ENCODE measurements around the gene RIPOR3. TPM values are rescaled to one million over a fixed set of nuclear protein-coding genes. Genes with fewer than 3 reads are reported as not detected.

RIPOR3 gene
- total RNA-seq, 1 donor from 2014 or later, result 0.12 TPM

- Mint-ChIP-seq H3K27ac (ENCODE audit: unreplicated experiment) (no peak overlapping the region), H3K9me3 (ENCODE audit: low read depth) (no peaks in the 10 kb centered on the region)
- DNase-seq (ENCODE audit: low spot score), result no peak
Measured at GRCh38 chr20:50568549-50568942, 122.8 kb downstream of the RIPOR3 start.

GRCh38 chr20:50567860-50568548, 123.3 kb downstream of the RIPOR3 start:
- Mint-ChIP-seq H3K27me3 (ENCODE audit: low read depth) (no peaks in the 10 kb centered on the region), H3K9me3 (ENCODE audit: low read depth) (no peaks in the 10 kb centered on the region), H3K36me3 (ENCODE audit: low read depth) (peaks cover 16% of the 10 kb centered on the region), H3K4me1 (ENCODE audit: low read depth) (peaks cover 43% of the 10 kb centered on the region), H3K27ac (ENCODE audit: unreplicated experiment) (no peak overlapping the region), H3K4me3 (ENCODE audit: unreplicated experiment) (no peak overlapping the region)
- TF ChIP-seq CTCF (IDR thresholded peaks at IDR 0.05), result no peak
- no peak for DNase-seq (ENCODE audit: low spot score)

More at GRCh38 chr20:50568549-50568942, 122.8 kb downstream of the RIPOR3 start:
- Mint-ChIP-seq H3K27me3 (ENCODE audit: low read depth) (no peaks in the 10 kb centered on the region), H3K4me3 (ENCODE audit: unreplicated experiment) (no peak overlapping the region), H3K36me3 (ENCODE audit: low read depth) (peaks cover 15% of the 10 kb centered on the region), H3K4me1 (ENCODE audit: low read depth) (peaks cover 44% of the 10 kb centered on the region)
- TF ChIP-seq CTCF (IDR thresholded peaks at IDR 0.05), result no peak

DNA sequence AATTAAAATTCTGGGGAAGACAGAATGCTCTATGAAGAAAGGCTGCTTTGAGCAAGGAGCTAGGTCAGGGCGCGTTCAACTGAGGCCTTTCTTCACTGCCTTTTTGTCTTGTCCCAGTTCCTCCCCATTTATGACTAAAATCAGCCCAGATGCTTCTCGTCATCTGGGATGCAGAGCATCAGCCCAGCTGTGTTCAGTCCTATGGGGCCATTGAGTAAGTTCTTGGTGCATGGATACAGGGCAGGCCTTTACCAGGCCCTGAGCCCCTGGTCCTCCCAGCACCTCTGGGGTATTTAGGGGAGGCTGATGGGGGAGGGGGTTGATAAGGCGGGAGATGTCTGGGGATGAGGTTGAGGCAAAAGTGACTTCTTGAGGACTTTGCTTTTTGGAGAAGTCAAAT, 125.5 kb downstream of the RIPOR3 start:
- no peak for TF ChIP-seq CTCF (IDR thresholded peaks at IDR 0.05)
- no peak for DNase-seq (ENCODE audit: low spot score)
- peaks cover 39% of the 10 kb centered on the region for H3K4me1 Mint-ChIP-seq (ENCODE audit: low read depth)
- no peak overlapping the region for H3K4me3 Mint-ChIP-seq (ENCODE audit: unreplicated experiment)
- no peaks in the 10 kb centered on the region for H3K9me3 Mint-ChIP-seq (ENCODE audit: low read depth)
- H3K27me3 Mint-ChIP-seq (ENCODE audit: low read depth), result no peaks in the 10 kb centered on the region
- H3K27ac Mint-ChIP-seq (ENCODE audit: unreplicated experiment), result peak overlapping the region; percentile 5
- H3K36me3 Mint-ChIP-seq (ENCODE audit: low read depth), result peaks cover 17% of the 10 kb centered on the region

- H3K9me3 Mint-ChIP-seq (ENCODE audit: low read depth), result no peaks in the 10 kb centered on the region
- peak overlapping the region; percentile 5 for H3K27ac Mint-ChIP-seq (ENCODE audit: unreplicated experiment)
- H3K4me1 Mint-ChIP-seq (ENCODE audit: low read depth), result peaks cover 42% of the 10 kb centered on the region
- DNase-seq (ENCODE audit: low spot score), result no peak
- peaks cover 17% of the 10 kb centered on the region for H3K36me3 Mint-ChIP-seq (ENCODE audit: low read depth)
- H3K4me3 Mint-ChIP-seq (ENCODE audit: unreplicated experiment), result no peak overlapping the region
- TF ChIP-seq CTCF (IDR thresholded peaks at IDR 0.05), result no peak
- no peaks in the 10 kb centered on the region for H3K27me3 Mint-ChIP-seq (ENCODE audit: low read depth)
Measured at GRCh38 chr20:50565383-50565782, 126.0 kb downstream of the RIPOR3 start.

DNA sequence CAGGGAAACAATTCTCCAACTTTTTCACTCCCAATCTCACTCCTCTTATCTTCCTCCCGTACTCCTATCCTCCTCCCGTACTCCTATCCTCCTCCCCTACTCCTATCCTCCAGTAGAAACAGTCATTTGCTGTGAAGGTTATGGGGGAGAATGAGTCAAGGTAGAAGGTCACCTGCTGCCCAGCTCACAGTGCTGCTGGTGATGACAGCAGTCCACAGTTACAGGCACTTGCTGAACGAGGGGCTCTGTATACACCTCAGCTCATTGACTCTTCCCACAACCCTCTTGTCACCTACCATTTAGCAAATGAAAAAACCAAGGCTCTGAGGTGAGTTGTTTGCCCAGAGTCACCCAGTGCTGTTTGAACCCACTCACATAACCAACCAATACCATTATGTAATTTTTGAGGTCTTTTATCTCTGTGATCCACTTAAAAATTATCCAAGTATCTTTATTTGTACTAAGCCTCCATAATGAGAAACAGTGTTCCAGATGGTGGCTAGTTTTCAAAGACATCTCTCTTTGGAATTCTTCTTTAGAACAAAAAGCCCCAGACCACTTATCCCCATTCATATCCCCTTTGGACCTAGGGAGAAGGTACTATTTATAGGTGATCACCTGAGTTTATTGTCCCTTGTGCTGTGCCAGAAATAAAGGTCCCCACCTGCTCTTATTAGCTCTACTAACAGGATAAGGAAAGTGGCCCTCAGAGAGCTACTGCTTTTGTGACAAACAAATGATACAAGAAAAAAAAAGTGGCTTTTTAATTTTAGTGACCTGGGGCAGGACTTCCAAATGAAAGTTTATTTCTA, 128.0 kb downstream of the RIPOR3 start:
- H3K9me3 Mint-ChIP-seq (ENCODE audit: low read depth), result no peaks in the 10 kb centered on the region

More for the DNA sequence above, 128.0 kb downstream of the RIPOR3 start:
- TF ChIP-seq CTCF (IDR thresholded peaks at IDR 0.05), result no peak
- Mint-ChIP-seq H3K27me3 (ENCODE audit: low read depth) (no peaks in the 10 kb centered on the region), H3K4me3 (ENCODE audit: unreplicated experiment) (no peak overlapping the region), H3K36me3 (ENCODE audit: low read depth) (peaks cover 8% of the 10 kb centered on the region), H3K4me1 (ENCODE audit: low read depth) (peaks cover 51% of the 10 kb centered on the region), H3K27ac (ENCODE audit: unreplicated experiment) (peak overlapping the region; percentile 65)
- no peak for DNase-seq (ENCODE audit: low spot score)
